ENCODE results near the gene PRICKLE4.

The PRICKLE4 gene

GRCh38 chr6:41791305-41791704, 10.7 kb downstream of the PRICKLE4 start:
- H3K4me1 ChIP-seq (ENCODE audit: control insufficient read depth in 1 of 2, insufficient read depth in 1 of 2, low read depth in 1 of 2, low read length in 1 of 2) = peaks cover 11 to 12% of the 10 kb centered on the region in 2 experiments
- H3K4me3 ChIP-seq (ENCODE audit: low read depth in 1 of 2, low read length in 1 of 2) = no peak overlapping the region
- peaks cover 37% of the 10 kb centered on the region for H3K36me3 ChIP-seq
- H3K27me3 ChIP-seq = no peaks in the 10 kb centered on the region
- no peaks in the 10 kb centered on the region for H3K9me3 ChIP-seq
- TF ChIP-seq CTCF (IDR thresholded peaks at IDR 0.05) = no peak
- no peak overlapping the region for H3K27ac ChIP-seq

GRCh38 chr6:41791984-41792383, 11.4 kb downstream of the PRICKLE4 start:
- Histone ChIP-seq H3K27ac (no peak overlapping the region), H3K27me3 (no peaks in the 10 kb centered on the region)
- TF ChIP-seq CTCF (IDR thresholded peaks at IDR 0.05) = no peak

GRCh38 chr6:41796474-41796873, 15.9 kb downstream of the PRICKLE4 start:
- Histone ChIP-seq H3K4me1 (ENCODE audit: control insufficient read depth in 1 of 2, insufficient read depth in 1 of 2, low read depth in 1 of 2, low read length in 1 of 2) (no peaks in the 10 kb centered on the region), H3K4me3 (ENCODE audit: low read depth in 1 of 2, low read length in 1 of 2) (no peak overlapping the region), H3K27me3 (no peaks in the 10 kb centered on the region), H3K27ac (no peak overlapping the region), H3K9me3 (no peaks in the 10 kb centered on the region), H3K36me3 (peaks cover 45% of the 10 kb centered on the region)
- TF ChIP-seq CTCF (IDR thresholded peaks at IDR 0.05) = no peak

More at GRCh38 chr6:41791984-41792383, 11.4 kb downstream of the PRICKLE4 start:
- Histone ChIP-seq H3K9me3 (no peaks in the 10 kb centered on the region), H3K4me3 (ENCODE audit: low read depth in 1 of 2, low read length in 1 of 2) (no peak overlapping the region), H3K36me3 (peaks cover 39% of the 10 kb centered on the region), H3K4me1 (ENCODE audit: control insufficient read depth in 1 of 2, insufficient read depth in 1 of 2, low read depth in 1 of 2, low read length in 1 of 2) (peaks cover 7 to 8% of the 10 kb centered on the region in 2 experiments)

- peaks cover 38% of the 10 kb centered on the region for H3K36me3 ChIP-seq
- H3K27me3 ChIP-seq = no peaks in the 10 kb centered on the region
- H3K27ac ChIP-seq = no peak overlapping the region
- TF ChIP-seq CTCF (IDR thresholded peaks at IDR 0.05) = no peak
- H3K9me3 ChIP-seq = no peaks in the 10 kb centered on the region
- H3K4me3 ChIP-seq (ENCODE audit: low read depth in 1 of 2, low read length in 1 of 2) = no peak overlapping the region
- no peaks in the 10 kb centered on the region for H3K4me1 ChIP-seq (ENCODE audit: control insufficient read depth in 1 of 2, insufficient read depth in 1 of 2, low read depth in 1 of 2, low read length in 1 of 2)
Measured at GRCh38 chr6:41798901-41799558, 18.4 kb downstream of the PRICKLE4 start.

- Histone ChIP-seq H3K27me3 (no peaks in the 10 kb centered on the region), H3K4me1 (ENCODE audit: control insufficient read depth in 1 of 2, insufficient read depth in 1 of 2, low read depth in 1 of 2, low read length in 1 of 2) (no peaks in the 10 kb centered on the region), H3K36me3 (peaks cover 38% of the 10 kb centered on the region), H3K9me3 (no peaks in the 10 kb centered on the region), H3K27ac (no peak overlapping the region), H3K4me3 (ENCODE audit: low read depth in 1 of 2, low read length in 1 of 2) (no peak overlapping the region)
- no peak for TF ChIP-seq CTCF (IDR thresholded peaks at IDR 0.05)
Measured at GRCh38 chr6:41799559-41799911, 19.0 kb downstream of the PRICKLE4 start.

All from neutrophil (primary cell).